Activated naive CD4-positive, alpha-beta T cell treated with anti-CD3 and anti-CD28 coated beads, Interleukin-2, amount 10 ng/mL, durations not matched to agents 7 days and 5 days (primary cell): ENCODE data around the gene CLCN4.

Experiments used
- CTCF ChIA-PET: fragments of 350-600 bp; sonication (Branson Sonifier 250); formaldehyde crosslinking; loops from one replicate; lab custom pipeline; 2021; ENCODE audit warnings: antibody characterized with exemption; lab: Charles Lee
- DNase-seq: peaks from one replicate; pipeline ENCODE4 v3.0.0-alpha.2; 2020
- H3K27ac Mint-ChIP-seq: one replicate; pipeline ENCODE4 v1.8.0; 2021; ENCODE audit warnings: mild to moderate bottlenecking, moderate library complexity, mixed read lengths
- H3K27me3 Mint-ChIP-seq: one replicate; pipeline ENCODE4 v1.8.0; 2021; ENCODE audit warnings: mild to moderate bottlenecking, mixed read lengths
- H3K36me3 Mint-ChIP-seq: one replicate; pipeline ENCODE4 v1.8.0; 2021; ENCODE audit warnings: mixed read lengths
- H3K4me1 Mint-ChIP-seq: one replicate; pipeline ENCODE4 v1.8.0; 2021; ENCODE audit warnings: mixed read lengths
- H3K4me3 Mint-ChIP-seq: one replicate; pipeline ENCODE4 v1.8.0; 2021; ENCODE audit warnings: mild to moderate bottlenecking, moderate library complexity, mixed read lengths
- H3K9me3 Mint-ChIP-seq: one replicate; pipeline ENCODE4 v1.8.0; 2021; ENCODE audit warnings: mixed read lengths

The CLCN4 gene

DNA sequence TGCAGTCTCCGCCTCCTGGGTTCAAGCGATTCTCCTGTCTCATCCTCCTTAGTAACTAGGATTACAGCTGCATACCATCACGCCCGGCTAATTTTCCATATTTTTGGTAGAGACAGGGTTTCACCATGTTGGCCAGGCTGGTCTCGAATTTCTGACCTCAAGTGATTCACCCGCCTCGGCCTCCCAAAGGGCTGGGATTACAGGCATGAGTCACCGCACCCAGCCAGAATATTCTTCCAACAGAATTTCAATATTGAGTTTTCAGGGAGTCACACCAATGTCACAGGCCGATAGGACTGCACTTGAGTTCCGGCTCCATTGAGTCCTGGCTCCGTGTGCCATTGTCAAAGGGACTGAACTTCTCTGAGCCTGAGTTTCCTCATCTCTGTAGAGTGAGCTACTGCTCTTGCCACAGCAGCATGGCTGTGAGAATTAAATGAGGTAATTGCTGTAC is 82.9 kb downstream of the CLCN4 start:
- Mint-ChIP-seq H3K27ac (no peak overlapping the region), H3K9me3 (no peaks in the 10 kb centered on the region), H3K36me3 (no peaks in the 10 kb centered on the region), H3K27me3 (peaks cover 4% of the 10 kb centered on the region), H3K4me1 (no peaks in the 10 kb centered on the region), H3K4me3 (no peak overlapping the region)
- CTCF ChIA-PET, result no interaction called here
- DNase-seq, result no peak

DNA sequence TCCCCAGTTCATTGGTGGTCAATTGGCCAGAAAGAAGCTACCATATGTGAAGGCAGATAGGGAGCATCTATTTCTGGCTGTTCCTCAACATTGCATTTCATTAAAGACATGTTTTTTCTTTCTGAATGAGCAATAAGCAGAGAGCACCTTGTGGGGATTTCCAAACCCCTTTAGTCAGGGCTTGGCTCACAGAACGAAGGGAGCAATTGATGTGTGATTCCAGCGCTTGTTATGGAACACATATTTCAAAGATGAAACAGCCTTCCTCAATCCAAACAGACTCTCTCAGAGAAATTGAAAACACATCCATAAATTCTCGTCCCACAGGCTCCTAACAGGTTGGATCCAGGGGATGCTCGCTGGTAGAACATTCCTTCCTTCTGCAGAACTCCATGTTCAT is 84.1 kb downstream of the CLCN4 start:
- H3K4me3 Mint-ChIP-seq, result no peak overlapping the region
- peaks cover 4% of the 10 kb centered on the region for H3K27me3 Mint-ChIP-seq
- no peak for DNase-seq
- no peak overlapping the region for H3K27ac Mint-ChIP-seq
- H3K9me3 Mint-ChIP-seq, result no peaks in the 10 kb centered on the region
- no peaks in the 10 kb centered on the region for H3K36me3 Mint-ChIP-seq
- CTCF ChIA-PET, result no interaction called here
- H3K4me1 Mint-ChIP-seq, result no peaks in the 10 kb centered on the region

DNA sequence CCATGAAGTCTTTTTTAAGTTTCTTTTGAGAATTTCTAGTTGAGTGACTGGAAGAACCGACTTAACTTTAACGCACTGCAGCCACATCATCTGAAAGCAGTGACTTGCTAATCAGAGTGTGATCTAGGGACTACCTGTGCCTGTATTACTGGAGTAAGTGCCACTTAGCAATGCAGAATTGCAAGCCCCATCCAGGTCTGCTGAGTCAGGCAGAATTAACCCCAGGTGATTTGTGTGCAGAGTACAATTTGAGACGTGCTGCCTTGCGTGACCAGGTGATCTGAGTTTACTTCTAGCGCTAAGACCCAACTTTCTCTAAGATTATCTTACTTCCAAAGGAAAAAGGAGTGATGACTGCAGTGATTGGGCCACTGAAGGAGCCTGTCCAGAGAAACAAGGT is 85.3 kb downstream of the CLCN4 start:
- Mint-ChIP-seq H3K36me3 (no peaks in the 10 kb centered on the region), H3K4me3 (no peak overlapping the region), H3K4me1 (no peaks in the 10 kb centered on the region), H3K27ac (no peak overlapping the region), H3K27me3 (peaks cover 4% of the 10 kb centered on the region), H3K9me3 (no peaks in the 10 kb centered on the region)
- no peak for DNase-seq
- CTCF ChIA-PET, result no interaction called here

DNA sequence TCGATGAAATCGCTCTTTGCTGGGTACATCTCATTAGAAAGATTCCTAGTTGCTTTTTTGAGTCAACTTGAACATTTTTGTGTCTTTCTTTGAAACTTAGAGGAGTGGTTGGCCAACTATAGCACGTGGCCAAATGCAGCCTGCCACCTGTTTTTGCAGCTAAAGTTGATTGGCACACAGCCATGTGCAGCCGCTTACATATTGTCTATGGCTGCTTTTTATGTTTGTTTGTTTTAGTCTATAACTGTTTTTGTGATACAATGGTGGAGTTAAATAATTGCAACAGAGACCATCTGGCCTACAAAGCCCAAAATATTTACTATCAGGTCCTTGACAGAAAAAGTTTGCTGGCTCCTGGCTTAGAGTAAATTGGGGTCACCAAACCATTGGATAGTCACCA is 86.3 kb downstream of the CLCN4 start:
- H3K9me3 Mint-ChIP-seq, result no peaks in the 10 kb centered on the region
- H3K27ac Mint-ChIP-seq, result no peak overlapping the region
- no peak overlapping the region for H3K4me3 Mint-ChIP-seq
- peaks cover 4% of the 10 kb centered on the region for H3K27me3 Mint-ChIP-seq
- no peak for DNase-seq
- H3K4me1 Mint-ChIP-seq, result no peaks in the 10 kb centered on the region
- CTCF ChIA-PET, result no interaction called here
- H3K36me3 Mint-ChIP-seq, result no peaks in the 10 kb centered on the region

DNA sequence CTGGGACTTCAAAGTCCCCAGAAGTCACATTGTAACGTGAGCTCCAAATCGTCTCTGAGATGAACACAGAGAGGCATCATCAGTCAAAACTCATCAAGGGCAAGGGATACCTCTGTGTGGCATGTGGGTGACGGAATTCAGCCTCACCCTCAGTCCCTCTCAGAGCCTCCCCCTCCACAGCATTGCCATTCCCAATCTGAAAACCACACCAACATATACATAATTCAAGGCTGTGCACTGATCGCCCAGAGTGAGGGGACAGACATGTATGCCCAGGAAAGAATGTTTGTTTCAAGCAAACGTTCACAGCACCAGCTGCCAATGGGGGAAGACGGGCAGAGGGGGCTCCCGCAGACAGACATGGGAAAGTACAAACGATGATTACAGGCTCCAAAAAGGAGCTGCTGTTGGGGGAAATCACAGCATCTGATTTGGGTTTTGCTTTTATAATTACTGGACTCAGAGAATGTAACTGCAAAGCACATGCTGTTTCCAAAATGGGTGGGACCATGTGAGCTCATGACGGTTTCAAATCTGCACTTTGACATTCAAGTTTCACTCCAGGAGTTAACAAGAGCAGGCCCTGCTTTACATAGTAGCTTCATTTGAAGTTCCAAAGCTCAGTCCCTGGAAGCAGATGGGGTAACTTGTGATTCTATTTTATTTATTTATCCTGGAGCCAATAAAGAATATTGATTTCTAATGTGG is 88.3 kb downstream of the CLCN4 start:
- H3K4me1 Mint-ChIP-seq, result no peaks in the 10 kb centered on the region
- no peaks in the 10 kb centered on the region for H3K36me3 Mint-ChIP-seq
- no peak for DNase-seq
- peaks cover 2% of the 10 kb centered on the region for H3K9me3 Mint-ChIP-seq
- H3K27ac Mint-ChIP-seq, result no peak overlapping the region
- CTCF ChIA-PET, result no interaction called here
- no peak overlapping the region for H3K4me3 Mint-ChIP-seq
- peaks cover 4% of the 10 kb centered on the region for H3K27me3 Mint-ChIP-seq

DNA sequence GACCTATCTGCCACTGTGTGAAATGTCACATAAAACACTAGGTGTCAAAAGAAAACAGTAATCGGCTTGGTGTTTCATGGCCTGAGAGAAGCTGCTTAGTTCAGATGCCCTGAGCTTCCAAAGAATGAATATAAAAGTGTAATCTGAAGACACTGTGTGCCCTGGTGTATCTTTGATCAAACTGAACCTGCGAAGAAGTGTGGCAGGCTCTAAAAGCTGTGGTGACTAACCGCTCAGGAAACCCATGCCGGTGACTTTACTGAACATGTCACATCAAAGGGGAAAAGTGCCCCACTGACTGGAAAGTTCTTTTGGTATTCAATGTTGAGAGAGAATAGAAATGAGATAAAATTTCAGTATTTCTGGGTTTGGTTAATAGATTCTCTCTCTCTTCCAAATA is 89.1 kb downstream of the CLCN4 start:
- no peaks in the 10 kb centered on the region for H3K4me1 Mint-ChIP-seq
- DNase-seq, result no peak
- H3K4me3 Mint-ChIP-seq, result no peak overlapping the region
- H3K27ac Mint-ChIP-seq, result no peak overlapping the region
- H3K9me3 Mint-ChIP-seq, result peaks cover 2% of the 10 kb centered on the region
- H3K36me3 Mint-ChIP-seq, result no peaks in the 10 kb centered on the region
- CTCF ChIA-PET, result no interaction called here
- peaks cover 4% of the 10 kb centered on the region for H3K27me3 Mint-ChIP-seq

DNA sequence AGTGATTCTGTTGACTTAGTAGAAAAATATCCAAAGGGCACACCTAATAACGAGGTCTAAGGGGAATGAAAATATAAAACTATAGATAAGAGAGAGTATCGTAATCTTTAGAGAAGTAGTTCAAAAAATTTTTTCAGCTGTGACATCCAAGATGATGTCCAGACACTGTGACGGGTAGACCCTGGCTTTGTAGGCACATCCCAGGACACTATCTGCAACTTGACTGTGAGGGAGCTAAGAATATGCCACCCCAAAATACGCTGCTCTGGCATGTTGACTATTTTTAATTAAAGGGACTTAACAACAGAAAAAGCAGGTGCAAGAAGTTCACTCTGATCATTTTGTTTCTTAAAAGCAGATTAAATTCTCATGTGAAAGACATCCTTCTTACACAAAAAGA is 89.5 kb downstream of the CLCN4 start:
- no peaks in the 10 kb centered on the region for H3K36me3 Mint-ChIP-seq
- H3K9me3 Mint-ChIP-seq, result peaks cover 2% of the 10 kb centered on the region
- H3K4me3 Mint-ChIP-seq, result no peak overlapping the region
- no peak overlapping the region for H3K27ac Mint-ChIP-seq
- CTCF ChIA-PET, result no interaction called here
- no peaks in the 10 kb centered on the region for H3K4me1 Mint-ChIP-seq
- no peak for DNase-seq
- H3K27me3 Mint-ChIP-seq, result peaks cover 4% of the 10 kb centered on the region

DNA sequence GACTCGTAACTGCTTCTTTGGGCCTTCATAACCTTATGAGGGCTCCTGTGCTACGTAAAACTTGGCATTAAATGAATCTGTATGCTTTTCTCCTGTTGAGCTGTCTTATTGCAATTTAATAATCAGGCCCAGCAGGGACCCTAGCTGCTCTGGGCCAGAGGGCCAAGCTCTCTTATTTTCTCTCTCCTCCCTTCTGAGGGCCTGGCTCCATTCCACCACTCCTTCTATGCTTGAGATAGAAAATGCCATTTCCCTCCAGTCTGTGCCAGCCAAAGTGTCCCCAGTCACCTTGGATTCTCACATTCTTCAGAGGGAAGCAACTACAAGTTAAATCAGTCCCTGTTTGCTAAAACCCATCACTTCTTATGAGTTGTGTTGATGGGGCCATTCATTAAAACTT is 90.1 kb downstream of the CLCN4 start:
- H3K36me3 Mint-ChIP-seq, result no peaks in the 10 kb centered on the region
- H3K27me3 Mint-ChIP-seq, result no peaks in the 10 kb centered on the region
- DNase-seq, result no peak
- CTCF ChIA-PET, result no interaction called here
- no peak overlapping the region for H3K4me3 Mint-ChIP-seq
- no peaks in the 10 kb centered on the region for H3K4me1 Mint-ChIP-seq
- H3K9me3 Mint-ChIP-seq, result peaks cover 2% of the 10 kb centered on the region
- no peak overlapping the region for H3K27ac Mint-ChIP-seq

DNA sequence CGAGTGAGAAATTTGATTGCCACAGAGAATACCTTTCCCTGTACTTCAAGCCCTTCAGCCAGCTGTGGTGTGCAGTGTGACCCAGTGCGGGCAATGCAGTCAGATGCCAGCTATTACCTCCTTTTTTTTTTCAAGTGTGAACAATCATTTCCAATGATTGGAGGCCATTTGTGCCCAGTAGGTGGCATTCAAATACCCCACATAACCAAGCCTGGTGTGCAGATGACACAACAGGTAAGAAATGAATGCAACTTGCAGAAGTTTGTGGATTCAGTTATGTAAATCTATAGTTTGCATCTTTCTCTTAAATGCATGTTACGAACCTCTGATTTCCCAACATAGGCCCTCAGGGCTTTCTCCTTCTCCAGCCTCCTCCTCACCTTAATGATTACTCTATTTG is 98.0 kb downstream of the CLCN4 start:
- Mint-ChIP-seq H3K4me3 (no peak overlapping the region), H3K9me3 (no peaks in the 10 kb centered on the region), H3K27ac (no peak overlapping the region), H3K36me3 (no peaks in the 10 kb centered on the region), H3K4me1 (no peaks in the 10 kb centered on the region), H3K27me3 (no peaks in the 10 kb centered on the region)
- no peak for DNase-seq
- CTCF ChIA-PET, result no interaction called here

DNA sequence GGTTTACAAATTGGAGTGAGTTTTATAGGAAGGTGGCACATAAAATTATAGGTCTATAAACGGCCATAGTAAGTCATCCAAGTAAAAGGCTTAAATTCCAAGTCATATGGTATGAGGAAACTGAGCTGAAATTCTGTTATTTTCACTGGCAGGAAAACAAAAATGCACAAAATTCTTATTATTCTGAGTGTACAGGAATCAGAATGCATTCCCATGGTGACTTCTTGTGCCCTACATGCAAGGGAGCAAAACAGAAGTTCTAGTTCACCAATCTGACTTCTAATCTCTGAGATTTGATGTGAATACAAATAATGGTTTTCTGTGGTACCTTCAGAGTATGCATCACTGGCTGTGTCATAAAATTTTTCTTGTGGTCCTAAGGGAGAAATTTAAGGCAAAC is 102.9 kb downstream of the CLCN4 start:
- Mint-ChIP-seq H3K36me3 (no peaks in the 10 kb centered on the region), H3K4me3 (no peak overlapping the region), H3K27me3 (no peaks in the 10 kb centered on the region), H3K9me3 (no peaks in the 10 kb centered on the region), H3K4me1 (no peaks in the 10 kb centered on the region), H3K27ac (no peak overlapping the region)
- no peak for DNase-seq
- CTCF ChIA-PET, result no interaction called here

DNA sequence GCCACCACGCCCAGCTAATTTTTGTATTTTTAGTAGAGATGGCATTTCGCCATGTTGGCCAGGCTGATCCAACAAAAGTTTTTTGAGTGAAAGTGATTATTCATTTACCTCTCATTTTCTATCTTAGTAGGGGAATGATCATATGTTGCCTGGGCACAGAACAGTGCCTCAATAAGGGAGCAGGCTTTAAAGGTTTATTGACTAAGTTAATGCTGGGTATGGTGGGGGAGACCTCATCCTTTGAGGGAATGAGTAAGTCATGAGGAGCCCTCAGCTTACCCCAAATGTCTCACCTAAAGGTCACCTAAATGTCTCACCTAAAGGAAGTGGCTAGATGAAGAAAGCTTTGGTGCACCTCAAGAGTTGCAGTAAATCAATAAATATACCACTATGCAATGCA is 109.0 kb downstream of the CLCN4 start:
- Mint-ChIP-seq H3K27ac (no peak overlapping the region), H3K4me1 (no peaks in the 10 kb centered on the region), H3K36me3 (no peaks in the 10 kb centered on the region), H3K4me3 (no peak overlapping the region), H3K27me3 (no peaks in the 10 kb centered on the region), H3K9me3 (no peaks in the 10 kb centered on the region)
- CTCF ChIA-PET, result no interaction called here
- DNase-seq, result no peak

DNA sequence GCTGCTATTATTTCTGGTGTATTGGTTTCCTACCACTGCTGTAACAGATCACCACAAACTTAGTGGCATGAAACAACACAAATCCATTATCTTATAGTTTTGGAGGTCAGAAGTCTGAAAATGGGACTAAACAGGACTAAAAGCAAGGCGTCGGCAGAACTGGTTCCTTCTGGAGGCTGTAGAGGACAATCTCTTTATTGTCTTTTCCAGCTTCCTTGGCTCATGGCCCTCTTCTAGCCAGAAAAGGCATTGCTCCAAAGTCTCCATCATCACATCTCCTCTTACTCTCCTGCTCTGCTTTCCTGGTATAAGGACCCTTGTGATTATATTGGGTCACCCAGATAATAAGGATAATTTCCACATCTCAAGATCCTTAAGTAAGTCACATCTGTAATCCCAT is 121.9 kb downstream of the CLCN4 start:
- H3K36me3 Mint-ChIP-seq, result no peaks in the 10 kb centered on the region
- H3K4me3 Mint-ChIP-seq, result no peak overlapping the region
- H3K27ac Mint-ChIP-seq, result no peak overlapping the region
- H3K9me3 Mint-ChIP-seq, result no peaks in the 10 kb centered on the region
- no peaks in the 10 kb centered on the region for H3K4me1 Mint-ChIP-seq
- no peaks in the 10 kb centered on the region for H3K27me3 Mint-ChIP-seq
- no peak for DNase-seq
- CTCF ChIA-PET, result no interaction called here

DNA sequence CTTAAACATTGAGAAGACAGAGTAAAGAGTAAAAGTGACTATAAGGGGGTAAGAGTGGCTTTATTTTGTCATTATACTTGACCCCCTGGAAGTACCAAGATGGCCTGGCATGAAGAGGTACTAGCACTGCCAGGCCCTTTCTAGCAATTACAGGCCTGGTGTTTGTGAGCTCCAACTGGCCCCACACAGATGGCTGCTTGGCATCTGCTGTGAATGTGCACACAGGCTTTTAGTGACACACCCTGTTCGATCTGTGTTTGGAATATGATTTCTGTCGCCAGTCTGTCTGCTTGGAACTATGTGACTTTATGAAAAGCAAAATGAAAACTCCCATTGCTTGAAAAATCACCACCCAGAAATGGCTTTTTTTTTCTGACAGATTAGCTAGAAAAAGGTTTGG is 123.3 kb downstream of the CLCN4 start:
- CTCF ChIA-PET, result no interaction called here

DNA sequence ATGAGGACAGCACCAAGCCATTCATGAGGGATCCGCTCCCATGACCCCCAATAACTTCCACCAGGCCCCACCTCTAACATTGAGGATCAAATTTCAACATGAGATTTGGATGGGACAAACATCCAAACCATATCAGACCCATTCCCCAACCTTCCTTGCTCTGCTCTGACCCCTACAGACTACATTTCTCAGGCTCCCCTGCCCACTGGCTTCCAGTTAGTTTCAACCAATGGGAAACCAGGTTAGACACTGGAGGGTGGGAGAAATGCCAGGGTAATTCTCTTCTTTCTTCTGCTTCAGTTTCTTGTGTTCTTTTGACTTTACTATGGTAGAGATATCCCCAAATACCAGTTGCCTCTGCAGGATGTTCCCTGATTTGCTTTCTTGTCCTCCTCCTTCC is 125.7 kb downstream of the CLCN4 start:
- H3K36me3 Mint-ChIP-seq, result no peaks in the 10 kb centered on the region
- H3K4me1 Mint-ChIP-seq, result no peaks in the 10 kb centered on the region
- CTCF ChIA-PET, result no interaction called here
- no peak overlapping the region for H3K4me3 Mint-ChIP-seq
- no peaks in the 10 kb centered on the region for H3K9me3 Mint-ChIP-seq
- H3K27me3 Mint-ChIP-seq, result no peaks in the 10 kb centered on the region
- no peak for DNase-seq
- H3K27ac Mint-ChIP-seq, result no peak overlapping the region

More for the DNA sequence above, 123.3 kb downstream of the CLCN4 start:
- H3K36me3 Mint-ChIP-seq, result no peaks in the 10 kb centered on the region
- H3K9me3 Mint-ChIP-seq, result no peaks in the 10 kb centered on the region
- DNase-seq, result no peak
- no peak overlapping the region for H3K4me3 Mint-ChIP-seq
- no peaks in the 10 kb centered on the region for H3K27me3 Mint-ChIP-seq
- H3K4me1 Mint-ChIP-seq, result no peaks in the 10 kb centered on the region
- H3K27ac Mint-ChIP-seq, result no peak overlapping the region

DNA sequence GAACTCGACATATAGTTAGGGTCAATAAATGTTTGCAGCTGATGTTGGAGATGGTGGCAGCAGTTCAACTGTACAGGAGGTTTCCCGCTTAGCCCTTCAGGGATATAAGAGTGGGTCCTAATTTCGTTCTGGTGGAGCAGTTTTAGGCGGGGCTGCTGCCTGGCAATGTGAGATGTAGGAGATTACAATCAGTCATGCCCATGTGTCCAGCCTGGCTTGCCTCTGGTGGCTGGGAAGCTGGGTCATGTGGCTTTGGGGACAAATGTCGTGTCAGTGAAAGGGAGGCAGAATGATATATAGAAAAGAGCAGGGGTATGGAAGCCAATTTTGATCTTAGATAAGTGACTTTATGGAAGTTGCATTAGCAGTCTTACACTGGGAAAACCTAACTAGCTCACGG is 129.4 kb downstream of the CLCN4 start:
- Mint-ChIP-seq H3K27ac (no peak overlapping the region), H3K27me3 (no peaks in the 10 kb centered on the region), H3K4me1 (no peaks in the 10 kb centered on the region), H3K4me3 (no peak overlapping the region), H3K9me3 (no peaks in the 10 kb centered on the region), H3K36me3 (no peaks in the 10 kb centered on the region)
- no peak for DNase-seq
- CTCF ChIA-PET, result no interaction called here
